H9 (cell line): ENCODE measurements around the gene GIGYF1. TPM values are rescaled to one million over a fixed set of nuclear protein-coding genes. Genes with fewer than 3 reads are reported as not detected.

ENCODE experiments used
- DNase-seq: peaks from one replicate; pipeline ENCODE4 v3.0.0-alpha.2; 2017
- H2AFZ ChIP-seq: one replicate; pipeline ENCODE4 v1.6.1; 2013; ENCODE audit warnings: mild to moderate bottlenecking, low read length, control low read depth, moderate library complexity
- H2AK5ac ChIP-seq: 2 replicates; pipeline ENCODE4 v1.6.1; 2013; ENCODE audit warnings: low read length, control low read depth, mixed read lengths; ENCODE audit not compliant: insufficient read length
- H2BK120ac ChIP-seq: one replicate; pipeline ENCODE4 v1.6.1; 2013; ENCODE audit warnings: low read depth, mild to moderate bottlenecking, low read length, control low read depth, inconsistent platforms; ENCODE audit not compliant: poor library complexity, severe bottlenecking
- H2BK12ac ChIP-seq: 2 replicates; pipeline ENCODE4 v1.6.1; 2013; ENCODE audit warnings: low read length, control low read depth, mixed read lengths, low read depth; ENCODE audit not compliant: insufficient read length
- H2BK15ac ChIP-seq: 2 replicates; pipeline ENCODE4 v1.6.1; 2013; ENCODE audit warnings: low read depth, low read length, control low read depth
- H2BK20ac ChIP-seq: one replicate; pipeline ENCODE4 v1.6.1; 2013; ENCODE audit warnings: low read depth, mild to moderate bottlenecking, low read length, control low read depth, inconsistent platforms; ENCODE audit not compliant: poor library complexity, severe bottlenecking
- H2BK5ac ChIP-seq: 2 replicates; pipeline ENCODE4 v1.6.1; 2013; ENCODE audit warnings: low read length, control low read depth, mixed read lengths; ENCODE audit not compliant: insufficient read length
- H3K14ac ChIP-seq: 2 replicates; pipeline ENCODE4 v1.6.1; 2013; ENCODE audit warnings: low read length, control low read depth; ENCODE audit not compliant: insufficient read depth
- H3K18ac ChIP-seq: 2 replicates; pipeline ENCODE4 v1.6.1; 2013; ENCODE audit warnings: low read depth, mild to moderate bottlenecking, mixed read lengths, low read length, control low read depth; ENCODE audit not compliant: insufficient read length
- H3K23ac ChIP-seq: 2 replicates; pipeline ENCODE4 v1.6.1; 2013; ENCODE audit warnings: low read length, control low read depth, mixed read lengths, low read depth; ENCODE audit not compliant: insufficient read length
- H3K23me2 ChIP-seq: 2 replicates; pipeline ENCODE4 v1.6.1; 2013; ENCODE audit warnings: low read depth, mild to moderate bottlenecking, mixed read lengths, low read length, control low read depth; ENCODE audit not compliant: insufficient read length, poor library complexity, severe bottlenecking
- H3K27ac ChIP-seq: 2 replicates; pipeline ENCODE4 v1.5.1; 2013; ENCODE audit warnings: low read length, control low read depth, mixed read lengths, low read depth; ENCODE audit not compliant: insufficient read length
- H3K27me3 ChIP-seq: 2 replicates; pipeline ENCODE4 v1.6.1; 2013; ENCODE audit warnings: low read length, control low read depth, inconsistent platforms; ENCODE audit not compliant: insufficient read depth
- H3K4ac ChIP-seq: 2 replicates; pipeline ENCODE4 v1.6.1; 2013; ENCODE audit warnings: low read depth, mild to moderate bottlenecking, control low read depth, inconsistent platforms, low read length, moderate library complexity
- H3K4me1 ChIP-seq: 2 replicates; pipeline ENCODE4 v1.6.1; 2013; ENCODE audit warnings: low read length, control low read depth, inconsistent platforms; ENCODE audit not compliant: insufficient read depth
- H3K4me2 ChIP-seq: 2 replicates; pipeline ENCODE4 v1.6.1; 2013; ENCODE audit warnings: low read length, control low read depth, mixed read lengths; ENCODE audit not compliant: insufficient read length, insufficient read depth
- H3K56ac ChIP-seq: 2 replicates; pipeline ENCODE4 v1.6.1; 2013; ENCODE audit warnings: low read depth, mild to moderate bottlenecking, mixed read lengths, low read length, control low read depth; ENCODE audit not compliant: insufficient read length
- H3K79me1 ChIP-seq: 2 replicates; pipeline ENCODE4 v1.6.1; 2013; ENCODE audit warnings: low read depth, mild to moderate bottlenecking, moderate library complexity, low read length, control low read depth, inconsistent platforms; ENCODE audit not compliant: insufficient read depth, poor library complexity, severe bottlenecking
- H3K79me2 ChIP-seq: 2 replicates; pipeline ENCODE4 v1.6.1; 2013; ENCODE audit warnings: low read length, control low read depth, inconsistent platforms; ENCODE audit not compliant: insufficient read depth
- H3K9ac ChIP-seq: 2 replicates; pipeline ENCODE4 v1.6.1; 2013; ENCODE audit warnings: low read length, control low read depth, mixed read lengths; ENCODE audit not compliant: insufficient read length; ENCODE audit errors: extremely low read depth
- H3K9me3 ChIP-seq: one replicate; pipeline ENCODE4 v1.6.1; 2013; ENCODE audit warnings: low read depth, low read length, inconsistent platforms; ENCODE audit not compliant: control insufficient read depth
- H3T11ph ChIP-seq: one replicate; pipeline ENCODE4 v1.6.1; 2013; ENCODE audit warnings: mild to moderate bottlenecking, low read length, control low read depth, inconsistent platforms
- H4K20me1 ChIP-seq: one replicate; pipeline ENCODE4 v1.6.1; 2013; ENCODE audit not compliant: control insufficient read depth, insufficient read length, insufficient read depth
- H4K5ac ChIP-seq: 2 replicates; pipeline ENCODE4 v1.6.1; 2013; ENCODE audit warnings: low read depth, mild to moderate bottlenecking, mixed read lengths, low read length, control low read depth; ENCODE audit not compliant: insufficient read length
- H4K8ac ChIP-seq: replicated peaks from 2 replicates; pipeline ENCODE4 v1.6.1; 2013; ENCODE audit warnings: low read length, control low read depth, mixed read lengths, low read depth; ENCODE audit not compliant: insufficient read length
- H4K91ac ChIP-seq: 2 replicates; pipeline ENCODE4 v1.6.1; 2013; ENCODE audit warnings: low read depth, mild to moderate bottlenecking, moderate library complexity, mixed read lengths, low read length, control low read depth; ENCODE audit not compliant: insufficient read length
- H3K27ac Mint-ChIP-seq, 3 experiments: 2 replicates in 2 of 3; 3 replicates in 1 of 3; pipeline ENCODE4 v1.8.0; 2020 to 2021; ENCODE audit warnings: mixed read lengths in 3 of 3, mild to moderate bottlenecking in 1 of 3, moderate library complexity in 1 of 3
- H3K27me3 Mint-ChIP-seq: 2 replicates; pipeline ENCODE4 v1.8.0; 2021; ENCODE audit warnings: low read depth, mild to moderate bottlenecking, moderate library complexity, mixed read lengths
- H3K36me3 Mint-ChIP-seq, 3 experiments: 2 replicates in 2 of 3; 3 replicates in 1 of 3; pipeline ENCODE4 v1.8.0; 2020 to 2021; ENCODE audit warnings: low read depth in 3 of 3, mixed read lengths in 3 of 3; ENCODE audit not compliant: insufficient read depth in 1 of 3
- H3K4me1 Mint-ChIP-seq, 2 experiments: 2 replicates each; pipeline ENCODE4 v1.8.0; 2020; ENCODE audit warnings: mixed read lengths in 2 of 2
- H3K4me3 Mint-ChIP-seq, 2 experiments: 2 replicates in 1 of 2; 3 replicates in 1 of 2; pipeline ENCODE4 v1.8.0; 2020 to 2021; ENCODE audit warnings: mild to moderate bottlenecking in 2 of 2, mixed read lengths in 2 of 2, moderate library complexity in 1 of 2
- H3K9me3 Mint-ChIP-seq, 2 experiments: 2 replicates in 1 of 2; 3 replicates in 1 of 2; pipeline ENCODE4 v1.8.0; 2020; ENCODE audit warnings: mild to moderate bottlenecking in 2 of 2, mixed read lengths in 2 of 2, moderate library complexity in 1 of 2
- CTCF ChIP-seq: fragments of 200-600 bp; sonication (generic); conservative IDR thresholded peaks from 3 replicates; pipeline ENCODE4 v1.8.0; 2021; ENCODE audit warnings: antibody characterized with exemption, mild to moderate bottlenecking
- WGBS: extraction: QIAGEN DNeasy Blood & Tissue Kit; methylation state at CpG from one replicate; pipeline ENCODE4 v1.1.7; 2013; ENCODE audit warnings: missing lambda C conversion rate, low lambda C conversion rate, mixed read lengths; ENCODE audit not compliant: insufficient read length; ENCODE audit errors: extremely low coverage; 5-methylcytosine and 5-hydroxymethylcytosine counted together
- total RNA-seq: library from RNA; stranded (reverse); gene quantifications from 2 replicates; pipeline ENCODE4 v1.2.1, GENCODE V29; 2021

GIGYF1 gene
- total RNA-seq, 1 experiment from 2014 or later: 104 TPM

DNA sequence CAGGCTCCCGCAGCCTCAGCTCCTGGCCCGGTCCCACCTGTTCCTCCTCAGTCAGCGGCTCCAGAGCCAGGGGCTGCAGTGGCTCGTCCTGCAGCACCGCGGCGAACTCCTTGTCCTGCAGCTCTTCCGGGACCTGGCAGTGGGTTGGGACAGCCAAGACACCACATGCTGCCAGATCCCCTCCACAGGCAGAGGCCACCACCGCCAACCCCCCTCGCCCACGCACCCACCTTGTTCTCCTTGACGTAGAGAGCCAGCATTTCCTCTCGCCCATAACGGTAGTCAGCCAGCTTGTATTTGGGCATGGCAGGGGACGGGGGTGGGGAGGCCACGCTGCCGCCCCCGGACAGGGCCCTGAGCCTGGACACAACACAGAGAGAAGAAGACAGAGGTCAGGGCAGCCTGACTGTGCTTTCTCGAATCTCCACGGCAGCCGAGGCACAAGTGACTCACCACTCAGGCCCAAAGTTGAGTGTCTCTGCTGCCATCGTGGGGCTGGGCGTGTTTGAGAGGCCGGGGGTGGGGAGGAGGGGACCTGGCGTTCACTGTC lies 6.2 kb downstream of the GIGYF1 start:
- no peak overlapping the region for H3K14ac ChIP-seq
- H3K4ac ChIP-seq: no peak overlapping the region
- no peaks in the 10 kb centered on the region for H3K9me3 ChIP-seq
- no peak overlapping the region for H2BK12ac ChIP-seq
- H3K4me2 ChIP-seq: no peak overlapping the region
- H3K23me2 ChIP-seq: peaks cover 7% of the 10 kb centered on the region
- no peak overlapping the region for H3T11ph ChIP-seq
- Mint-ChIP-seq H3K9me3 (no peaks in the 10 kb centered on the region), H3K36me3 (peaks cover 32 to 67% (median 62%) of the 10 kb centered on the region in 3 experiments), H3K27ac (0 out of 7 replicates have a peak overlapping the region, but pooled peaks of 1 of the 3 experiments have one; percentile 36), H3K27me3 (no peaks in the 10 kb centered on the region), H3K4me3 (no peak overlapping the region), H3K4me1 (peaks cover 20 to 26% of the 10 kb centered on the region in 2 experiments)
- H3K79me2 ChIP-seq: peaks cover 24% of the 10 kb centered on the region; the same call in 1 of the 2 replicates
- no peak overlapping the region for H2AK5ac ChIP-seq
- H4K91ac ChIP-seq: no peak overlapping the region
- no peak overlapping the region for H3K18ac ChIP-seq
- no peak overlapping the region for H2BK20ac ChIP-seq
- H2BK120ac ChIP-seq: no peak overlapping the region
- H3K27ac ChIP-seq: no peak overlapping the region
- TF ChIP-seq CTCF: no peak
- no peak overlapping the region for H2BK15ac ChIP-seq
- no peak overlapping the region for H2BK5ac ChIP-seq
- H3K23ac ChIP-seq: no peak overlapping the region
- H3K4me1 ChIP-seq: 0 out of 2 replicates have a peak, but pooled peaks cover 5% of the 10 kb centered on the region
- no peak overlapping the region for H3K9ac ChIP-seq
- no peaks in the 10 kb centered on the region for H3K27me3 ChIP-seq
- no peak for DNase-seq
- no peaks in the 10 kb centered on the region for H4K20me1 ChIP-seq
- no peak overlapping the region for H2AFZ ChIP-seq
- H3K56ac ChIP-seq: no peak overlapping the region
- WGBS: no CpG with 5 or more reads among the region's 25 CpGs
- peaks cover 5% of the 10 kb centered on the region for H3K79me1 ChIP-seq
- no peak overlapping the region for H4K8ac ChIP-seq
- no peak overlapping the region for H4K5ac ChIP-seq
